SK-N-SH treated with all-trans-retinoic acid at 6 μM for 48 hours (cell line): Measurements from ENCODE around the gene FUBP3.

ENCODE experiments used
- ATAC-seq: fragments of 200-7000 bp; cut with Tn5 transposase; 3 replicates; pipeline ENCODE4 v1.9.1; 2020; ENCODE audit warnings: mild to moderate bottlenecking, moderate library complexity
- ARNTL ChIP-seq: fragments of 450-650 bp; formaldehyde crosslinking; IDR thresholded peaks from 2 replicates; pipeline ENCODE4 v1.5.0; 2020; ENCODE audit warnings: low read depth, mild to moderate bottlenecking, moderate library complexity, borderline replicate concordance
- BACH2 ChIP-seq: fragments of 250-450 bp; sonication (Bioruptor Pico); IDR thresholded peaks from 2 replicates; pipeline ENCODE4 v1.9.0; 2021; ENCODE audit warnings: mild to moderate bottlenecking, borderline replicate concordance
- CSDC2 ChIP-seq: fragments of 250-450 bp; sonication (Bioruptor Pico); IDR thresholded peaks from 2 replicates; pipeline ENCODE4 v1.5.0; 2020; ENCODE audit warnings: mild to moderate bottlenecking, moderate library complexity
- ESRRG ChIP-seq: fragments of 250-450 bp; sonication (Bioruptor Pico); IDR thresholded peaks from 2 replicates; pipeline ENCODE4 v1.6.1; 2021; ENCODE audit warnings: mild to moderate bottlenecking
- GLIS3 ChIP-seq: fragments of 250-450 bp; sonication (Bioruptor Pico); IDR thresholded peaks from 2 replicates; pipeline ENCODE4 v1.5.0; 2020; ENCODE audit warnings: mild to moderate bottlenecking, moderate library complexity
- ISL1 ChIP-seq: fragments of 250-450 bp; sonication (Bioruptor Pico); IDR thresholded peaks from 2 replicates; pipeline ENCODE4 v2.1.2; 2022; ENCODE audit warnings: mild to moderate bottlenecking, moderate library complexity
- OSR1 ChIP-seq: fragments of 250-450 bp; sonication (Bioruptor Pico); IDR thresholded peaks from 2 replicates; pipeline ENCODE4 v1.8.0; 2022; ENCODE audit warnings: moderate library complexity, mild to moderate bottlenecking, inconsistent platforms
- PPARA ChIP-seq: fragments of 250-450 bp; sonication (Bioruptor Pico); IDR thresholded peaks from 2 replicates; pipeline ENCODE4 v1.5.0; 2020; ENCODE audit warnings: mild to moderate bottlenecking, borderline replicate concordance
- SNAI2 ChIP-seq: fragments of 250-450 bp; sonication (Bioruptor Pico); IDR thresholded peaks from 2 replicates; pipeline ENCODE4 v1.5.0; 2020; ENCODE audit warnings: mild to moderate bottlenecking, moderate library complexity
- TCF4 ChIP-seq: fragments of 250-450 bp; sonication (Bioruptor Pico); IDR thresholded peaks from 2 replicates; pipeline ENCODE4 v1.8.0; 2021; ENCODE audit warnings: mild to moderate bottlenecking, moderate library complexity, borderline replicate concordance
- TOX ChIP-seq: fragments of 250-450 bp; sonication (Bioruptor Pico); IDR thresholded peaks from 2 replicates; pipeline ENCODE4 v1.8.0; 2021; ENCODE audit warnings: mild to moderate bottlenecking, moderate library complexity, borderline replicate concordance
- ZFP3 ChIP-seq: fragments of 250-450 bp; sonication (Bioruptor Pico); IDR thresholded peaks from 2 replicates; pipeline ENCODE4 v1.5.0; 2020; ENCODE audit warnings: mild to moderate bottlenecking, moderate library complexity
- ZNF565 ChIP-seq: fragments of 450-650 bp; formaldehyde crosslinking; conservative IDR thresholded peaks from 2 replicates; pipeline ENCODE4 v1.5.0; 2020; ENCODE audit warnings: low read depth, mild to moderate bottlenecking, moderate library complexity
- ZNF70 ChIP-seq: fragments of 450-650 bp; formaldehyde crosslinking; IDR thresholded peaks from 2 replicates; pipeline ENCODE4 v1.5.0; 2020; ENCODE audit warnings: mild to moderate bottlenecking, moderate library complexity
- TF ChIP-seq, protein P1 (sequence below): fragments of 250-450 bp; sonication (Bioruptor Pico); IDR thresholded peaks from 2 replicates; pipeline ENCODE4 v1.5.1; 2020; ENCODE audit warnings: low read depth, mild to moderate bottlenecking, moderate library complexity
- TF ChIP-seq, protein P2 (sequence below): fragments of 250-450 bp; sonication (Bioruptor Pico); IDR thresholded peaks from 2 replicates; pipeline ENCODE4 v1.8.0; 2020; ENCODE audit warnings: mild to moderate bottlenecking, moderate library complexity, borderline replicate concordance
- TF ChIP-seq, protein P3 (sequence below): fragments of 250-450 bp; sonication (Bioruptor Pico); IDR thresholded peaks from 2 replicates; pipeline ENCODE4 v1.8.0; 2021; ENCODE audit warnings: low read depth, mild to moderate bottlenecking, moderate library complexity, borderline replicate concordance
- TF ChIP-seq, protein P4 (sequence below): fragments of 250-450 bp; sonication (Bioruptor Pico); IDR thresholded peaks from 2 replicates; pipeline ENCODE4 v1.5.1; 2021; ENCODE audit warnings: mild to moderate bottlenecking, moderate library complexity
- TF ChIP-seq, protein P5 (sequence below): fragments of 250-450 bp; sonication (Bioruptor Pico); IDR thresholded peaks from 2 replicates; pipeline ENCODE4 v1.5.0; 2020; ENCODE audit warnings: mild to moderate bottlenecking, moderate library complexity

Gene FUBP3

DNA sequence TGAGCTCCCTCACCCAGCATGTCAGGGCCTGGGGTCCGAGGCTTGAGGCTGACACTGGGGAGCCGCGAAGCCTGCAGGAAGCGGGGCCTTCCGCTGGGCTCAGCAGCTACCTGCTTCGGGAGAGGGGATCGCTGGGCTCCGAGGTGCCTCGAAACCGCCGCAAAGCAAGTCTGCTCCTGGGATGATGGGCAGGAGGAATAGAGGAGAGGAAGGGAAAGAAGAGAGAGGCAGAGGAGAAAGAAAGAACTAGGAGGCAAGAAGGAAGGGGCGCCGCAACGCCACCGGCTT, 83.5 kb downstream of the FUBP3 start:
- ATAC-seq: peak; percentile 20
- TF ChIP-seq ISL1 (CRISPR knock-in tag) (no peak), ZNF70 (CRISPR knock-in tag) (no peak), ZNF565 (CRISPR knock-in tag) (no peak), SNAI2 (CRISPR knock-in tag) (no peak), OSR1 (CRISPR knock-in tag) (no peak), GLIS3 (CRISPR knock-in tag) (no peak), ZFP3 (no peak), CSDC2 (CRISPR knock-in tag) (no peak), BACH2 (no peak)
- TF ChIP-seq, protein P1, sequence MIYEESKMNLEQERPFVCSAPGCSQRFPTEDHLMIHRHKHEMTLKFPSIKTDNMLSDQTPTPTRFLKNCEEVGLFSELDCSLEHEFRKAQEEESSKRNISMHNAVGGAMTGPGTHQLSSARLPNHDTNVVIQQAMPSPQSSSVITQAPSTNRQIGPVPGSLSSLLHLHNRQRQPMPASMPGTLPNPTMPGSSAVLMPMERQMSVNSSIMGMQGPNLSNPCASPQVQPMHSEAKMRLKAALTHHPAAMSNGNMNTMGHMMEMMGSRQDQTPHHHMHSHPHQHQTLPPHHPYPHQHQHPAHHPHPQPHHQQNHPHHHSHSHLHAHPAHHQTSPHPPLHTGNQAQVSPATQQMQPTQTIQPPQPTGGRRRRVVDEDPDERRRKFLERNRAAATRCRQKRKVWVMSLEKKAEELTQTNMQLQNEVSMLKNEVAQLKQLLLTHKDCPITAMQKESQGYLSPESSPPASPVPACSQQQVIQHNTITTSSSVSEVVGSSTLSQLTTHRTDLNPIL: no peak
- TF ChIP-seq, protein P2, sequence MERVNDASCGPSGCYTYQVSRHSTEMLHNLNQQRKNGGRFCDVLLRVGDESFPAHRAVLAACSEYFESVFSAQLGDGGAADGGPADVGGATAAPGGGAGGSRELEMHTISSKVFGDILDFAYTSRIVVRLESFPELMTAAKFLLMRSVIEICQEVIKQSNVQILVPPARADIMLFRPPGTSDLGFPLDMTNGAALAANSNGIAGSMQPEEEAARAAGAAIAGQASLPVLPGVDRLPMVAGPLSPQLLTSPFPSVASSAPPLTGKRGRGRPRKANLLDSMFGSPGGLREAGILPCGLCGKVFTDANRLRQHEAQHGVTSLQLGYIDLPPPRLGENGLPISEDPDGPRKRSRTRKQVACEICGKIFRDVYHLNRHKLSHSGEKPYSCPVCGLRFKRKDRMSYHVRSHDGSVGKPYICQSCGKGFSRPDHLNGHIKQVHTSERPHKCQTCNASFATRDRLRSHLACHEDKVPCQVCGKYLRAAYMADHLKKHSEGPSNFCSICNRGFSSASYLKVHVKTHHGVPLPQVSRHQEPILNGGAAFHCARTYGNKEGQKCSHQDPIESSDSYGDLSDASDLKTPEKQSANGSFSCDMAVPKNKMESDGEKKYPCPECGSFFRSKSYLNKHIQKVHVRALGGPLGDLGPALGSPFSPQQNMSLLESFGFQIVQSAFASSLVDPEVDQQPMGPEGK: no peak
- TF ChIP-seq, protein P3, sequence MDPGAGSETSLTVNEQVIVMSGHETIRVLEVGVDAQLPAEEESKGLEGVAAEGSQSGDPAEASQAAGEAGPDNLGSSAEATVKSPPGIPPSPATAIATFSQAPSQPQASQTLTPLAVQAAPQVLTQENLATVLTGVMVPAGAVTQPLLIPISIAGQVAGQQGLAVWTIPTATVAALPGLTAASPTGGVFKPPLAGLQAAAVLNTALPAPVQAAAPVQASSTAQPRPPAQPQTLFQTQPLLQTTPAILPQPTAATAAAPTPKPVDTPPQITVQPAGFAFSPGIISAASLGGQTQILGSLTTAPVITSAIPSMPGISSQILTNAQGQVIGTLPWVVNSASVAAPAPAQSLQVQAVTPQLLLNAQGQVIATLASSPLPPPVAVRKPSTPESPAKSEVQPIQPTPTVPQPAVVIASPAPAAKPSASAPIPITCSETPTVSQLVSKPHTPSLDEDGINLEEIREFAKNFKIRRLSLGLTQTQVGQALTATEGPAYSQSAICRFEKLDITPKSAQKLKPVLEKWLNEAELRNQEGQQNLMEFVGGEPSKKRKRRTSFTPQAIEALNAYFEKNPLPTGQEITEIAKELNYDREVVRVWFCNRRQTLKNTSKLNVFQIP (CRISPR knock-in tag): no peak
- TF ChIP-seq, all 23 proteins: peak for 0

DNA sequence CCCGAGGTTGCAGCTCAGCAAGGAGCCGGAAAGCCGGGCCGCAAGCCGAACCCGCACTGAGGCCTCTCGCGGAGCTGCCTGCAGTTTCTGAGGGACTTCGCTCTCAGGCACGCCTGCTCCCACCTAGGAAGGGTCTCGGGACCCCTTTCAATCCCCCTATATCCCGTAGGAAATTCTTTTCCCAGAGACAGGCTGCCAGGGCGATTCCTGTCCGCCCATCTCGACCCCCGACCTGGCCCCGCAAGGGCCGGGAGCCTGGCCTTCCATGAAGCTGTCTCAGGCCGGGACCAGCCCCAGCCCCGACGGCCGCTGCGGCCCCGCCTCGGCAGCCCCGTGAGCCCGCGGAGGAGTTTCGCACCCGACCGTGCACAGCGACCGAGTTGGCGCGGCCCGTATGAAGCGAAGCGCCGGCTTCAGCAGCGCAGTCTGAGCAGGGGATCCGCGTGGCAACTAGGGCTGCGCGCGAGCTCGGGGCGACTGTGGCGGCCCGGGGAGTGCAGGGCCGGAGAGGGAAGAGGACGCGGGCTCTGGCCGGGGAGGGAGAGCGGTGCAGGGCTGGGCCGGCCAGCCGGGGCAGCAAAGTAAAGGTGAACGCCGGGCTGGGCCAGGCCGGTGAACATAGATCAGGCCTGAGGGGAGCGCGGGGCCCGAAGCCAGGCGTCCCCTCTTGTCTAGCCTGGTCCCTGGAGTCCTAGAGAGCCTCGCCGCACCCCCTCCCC, 84.0 kb downstream of the FUBP3 start:
- ATAC-seq: peak; percentile 28
- TF ChIP-seq ESRRG: no peak
- no peak for TF ChIP-seq SNAI2 (CRISPR knock-in tag)
- TF ChIP-seq, protein P2: no peak
- no peak for TF ChIP-seq GLIS3 (CRISPR knock-in tag)

DNA sequence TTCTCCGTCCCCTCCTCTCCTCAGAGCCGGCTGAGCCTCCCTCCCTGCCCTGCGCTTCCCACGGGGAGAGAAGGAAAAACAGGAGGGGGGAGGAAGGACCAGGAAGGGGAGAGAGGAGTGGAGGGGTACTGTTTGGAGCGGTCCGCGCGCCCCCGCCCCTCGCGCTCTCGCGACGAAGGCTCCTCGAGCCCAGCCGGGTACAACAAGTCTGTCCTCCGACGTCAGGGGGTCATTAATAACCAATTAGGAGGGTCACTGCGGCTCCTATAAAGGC, 84.5 kb downstream of the FUBP3 start:
- no peak for ATAC-seq
- TF ChIP-seq ISL1 (CRISPR knock-in tag) (no peak), TOX (CRISPR knock-in tag) (no peak), PPARA (CRISPR knock-in tag) (no peak), TCF4 (no peak), ARNTL (CRISPR knock-in tag) (no peak), ZNF565 (CRISPR knock-in tag) (no peak), ESRRG (no peak), SNAI2 (CRISPR knock-in tag) (no peak), GLIS3 (CRISPR knock-in tag) (no peak)
- TF ChIP-seq, protein P4, sequence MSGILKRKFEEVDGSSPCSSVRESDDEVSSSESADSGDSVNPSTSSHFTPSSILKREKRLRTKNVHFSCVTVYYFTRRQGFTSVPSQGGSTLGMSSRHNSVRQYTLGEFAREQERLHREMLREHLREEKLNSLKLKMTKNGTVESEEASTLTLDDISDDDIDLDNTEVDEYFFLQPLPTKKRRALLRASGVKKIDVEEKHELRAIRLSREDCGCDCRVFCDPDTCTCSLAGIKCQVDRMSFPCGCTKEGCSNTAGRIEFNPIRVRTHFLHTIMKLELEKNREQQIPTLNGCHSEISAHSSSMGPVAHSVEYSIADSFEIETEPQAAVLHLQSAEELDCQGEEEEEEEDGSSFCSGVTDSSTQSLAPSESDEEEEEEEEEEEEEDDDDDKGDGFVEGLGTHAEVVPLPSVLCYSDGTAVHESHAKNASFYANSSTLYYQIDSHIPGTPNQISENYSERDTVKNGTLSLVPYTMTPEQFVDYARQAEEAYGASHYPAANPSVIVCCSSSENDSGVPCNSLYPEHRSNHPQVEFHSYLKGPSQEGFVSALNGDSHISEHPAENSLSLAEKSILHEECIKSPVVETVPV (CRISPR knock-in tag): no peak
- TF ChIP-seq, protein P5, sequence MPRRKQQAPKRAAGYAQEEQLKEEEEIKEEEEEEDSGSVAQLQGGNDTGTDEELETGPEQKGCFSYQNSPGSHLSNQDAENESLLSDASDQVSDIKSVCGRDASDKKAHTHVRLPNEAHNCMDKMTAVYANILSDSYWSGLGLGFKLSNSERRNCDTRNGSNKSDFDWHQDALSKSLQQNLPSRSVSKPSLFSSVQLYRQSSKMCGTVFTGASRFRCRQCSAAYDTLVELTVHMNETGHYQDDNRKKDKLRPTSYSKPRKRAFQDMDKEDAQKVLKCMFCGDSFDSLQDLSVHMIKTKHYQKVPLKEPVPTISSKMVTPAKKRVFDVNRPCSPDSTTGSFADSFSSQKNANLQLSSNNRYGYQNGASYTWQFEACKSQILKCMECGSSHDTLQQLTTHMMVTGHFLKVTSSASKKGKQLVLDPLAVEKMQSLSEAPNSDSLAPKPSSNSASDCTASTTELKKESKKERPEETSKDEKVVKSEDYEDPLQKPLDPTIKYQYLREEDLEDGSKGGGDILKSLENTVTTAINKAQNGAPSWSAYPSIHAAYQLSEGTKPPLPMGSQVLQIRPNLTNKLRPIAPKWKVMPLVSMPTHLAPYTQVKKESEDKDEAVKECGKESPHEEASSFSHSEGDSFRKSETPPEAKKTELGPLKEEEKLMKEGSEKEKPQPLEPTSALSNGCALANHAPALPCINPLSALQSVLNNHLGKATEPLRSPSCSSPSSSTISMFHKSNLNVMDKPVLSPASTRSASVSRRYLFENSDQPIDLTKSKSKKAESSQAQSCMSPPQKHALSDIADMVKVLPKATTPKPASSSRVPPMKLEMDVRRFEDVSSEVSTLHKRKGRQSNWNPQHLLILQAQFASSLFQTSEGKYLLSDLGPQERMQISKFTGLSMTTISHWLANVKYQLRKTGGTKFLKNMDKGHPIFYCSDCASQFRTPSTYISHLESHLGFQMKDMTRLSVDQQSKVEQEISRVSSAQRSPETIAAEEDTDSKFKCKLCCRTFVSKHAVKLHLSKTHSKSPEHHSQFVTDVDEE (CRISPR knock-in tag): no peak
- TF ChIP-seq, protein P1: no peak
